Hepatocyte (in vitro differentiated cells): Measurements from ENCODE around the gene AKT2. TPM values are rescaled to one million over a fixed set of nuclear protein-coding genes. Genes with fewer than 3 reads are reported as not detected.
A peak's percentile ranks its signal among the peaks of the same experiment; 100 is the strongest.

Source experiments
- DNase-seq: peaks from one replicate; pipeline ENCODE4 v3.0.0-alpha.2; 2016; ENCODE audit warnings: low spot score
- H2AFZ ChIP-seq: fragments of 200-600 bp; sonication (generic); 2 replicates; pipeline ENCODE4 v1.6.0; 2016; ENCODE audit warnings: antibody characterized with exemption, mild to moderate bottlenecking
- H3K27ac ChIP-seq: fragments of 200-600 bp; sonication (generic); 2 replicates; pipeline ENCODE4 v1.5.1; 2016; ENCODE audit warnings: mild to moderate bottlenecking
- H3K27me3 ChIP-seq: fragments of 200-600 bp; sonication (generic); 2 replicates; pipeline ENCODE4 v1.6.1; 2016
- H3K36me3 ChIP-seq: fragments of 200-600 bp; sonication (generic); replicated peaks from 2 replicates; pipeline ENCODE4 v1.5.1; 2016; ENCODE audit warnings: low read depth; ENCODE audit not compliant: insufficient read depth
- H3K4me1 ChIP-seq: fragments of 200-600 bp; sonication (generic); 2 replicates; pipeline ENCODE4 v1.5.1; 2016; ENCODE audit warnings: mild to moderate bottlenecking, moderate library complexity; ENCODE audit not compliant: insufficient read depth
- H3K4me2 ChIP-seq: fragments of 200-600 bp; sonication (generic); 2 replicates; pipeline ENCODE4 v1.6.0; 2016
- H3K4me3 ChIP-seq: fragments of 200-600 bp; sonication (generic); 2 replicates; pipeline ENCODE4 v1.5.1; 2016; ENCODE audit warnings: mild to moderate bottlenecking
- H3K79me2 ChIP-seq: fragments of 200-600 bp; sonication (generic); 2 replicates; pipeline ENCODE4 v1.6.0; 2017; ENCODE audit warnings: mild to moderate bottlenecking
- H3K9me2 ChIP-seq: fragments of 200-600 bp; sonication (generic); replicated peaks from 2 replicates; pipeline ENCODE4 v1.6.0; 2017; ENCODE audit warnings: mild to moderate bottlenecking; ENCODE audit not compliant: insufficient read depth
- H3K9me3 ChIP-seq: fragments of 200-600 bp; sonication (generic); 2 replicates; pipeline ENCODE4 v1.5.1; 2016; ENCODE audit warnings: low read depth, mild to moderate bottlenecking
- H4K20me1 ChIP-seq: fragments of 200-600 bp; sonication (generic); 2 replicates; pipeline ENCODE4 v1.6.0; 2016; ENCODE audit warnings: mild to moderate bottlenecking; ENCODE audit not compliant: insufficient read depth, poor library complexity, severe bottlenecking
- EZH2 ChIP-seq: fragments of 200-600 bp; sonication (generic); IDR thresholded peaks from 2 replicates; pipeline ENCODE4 v1.6.1; 2016; ENCODE audit warnings: antibody characterized with exemption, mild to moderate bottlenecking, borderline replicate concordance
- EZH2phosphoT487 ChIP-seq: fragments of 200-600 bp; sonication (generic); IDR thresholded peaks from one replicate; pipeline ENCODE4 v1.6.1; 2018; ENCODE audit warnings: antibody characterized with exemption, mild to moderate bottlenecking, low read depth, moderate library complexity; ENCODE audit not compliant: unreplicated experiment, severe bottlenecking
- WGBS: methylation state at CpG from one replicate; pipeline ENCODE4 v1.1.6; 2016; ENCODE audit warnings: low lambda C conversion rate; ENCODE audit errors: missing lambda C conversion rate; 5-methylcytosine and 5-hydroxymethylcytosine counted together
- polyA plus RNA-seq: library from polyadenylated mRNA; unstranded; fragments of >200 nt; fragmentation: Nextera tagmentation; extraction: Ambion mirVana; gene quantifications from 2 replicates; pipeline ENCODE4 v1.2.1, GENCODE V29; 2016
- total RNA-seq: library from RNA; depleted of rRNA; stranded (reverse); fragments of >200 nt; gene quantifications from 2 replicates; pipeline ENCODE4 v1.2.3, GENCODE V29; 2014
- TF ChIP-seq, protein P1 (sequence below): fragments of 200-600 bp; sonication (generic); IDR thresholded peaks from 2 replicates; pipeline ENCODE4 v1.5.1; 2016; ENCODE audit warnings: antibody characterized with exemption, mild to moderate bottlenecking; ENCODE audit not compliant: poor library complexity

The AKT2 gene
- total and polyA plus RNA-seq, 2 experiments from 2014 or later, result 54.9 to 106 TPM

GRCh38 chr19:40294560-40294959, 9.4 kb upstream of the AKT2 start:
- 84% methylated on average over 6 of the region's 6 CpGs for WGBS
- no peak overlapping the region for H3K4me2 ChIP-seq

GRCh38 chr19:40286971-40287421, 1.9 kb upstream of the AKT2 start:
- H3K4me2 ChIP-seq, result no peak overlapping the region
- H3K36me3 ChIP-seq, result no peaks in the 10 kb centered on the region
- no peak for DNase-seq
- no peaks in the 10 kb centered on the region for H3K27me3 ChIP-seq
- H2AFZ ChIP-seq, result no peak overlapping the region
- H4K20me1 ChIP-seq, result no peaks in the 10 kb centered on the region
- H3K4me3 ChIP-seq, result no peak overlapping the region
- WGBS, result 88% methylated on average over 8 of the region's 8 CpGs
- TF ChIP-seq, protein P1, sequence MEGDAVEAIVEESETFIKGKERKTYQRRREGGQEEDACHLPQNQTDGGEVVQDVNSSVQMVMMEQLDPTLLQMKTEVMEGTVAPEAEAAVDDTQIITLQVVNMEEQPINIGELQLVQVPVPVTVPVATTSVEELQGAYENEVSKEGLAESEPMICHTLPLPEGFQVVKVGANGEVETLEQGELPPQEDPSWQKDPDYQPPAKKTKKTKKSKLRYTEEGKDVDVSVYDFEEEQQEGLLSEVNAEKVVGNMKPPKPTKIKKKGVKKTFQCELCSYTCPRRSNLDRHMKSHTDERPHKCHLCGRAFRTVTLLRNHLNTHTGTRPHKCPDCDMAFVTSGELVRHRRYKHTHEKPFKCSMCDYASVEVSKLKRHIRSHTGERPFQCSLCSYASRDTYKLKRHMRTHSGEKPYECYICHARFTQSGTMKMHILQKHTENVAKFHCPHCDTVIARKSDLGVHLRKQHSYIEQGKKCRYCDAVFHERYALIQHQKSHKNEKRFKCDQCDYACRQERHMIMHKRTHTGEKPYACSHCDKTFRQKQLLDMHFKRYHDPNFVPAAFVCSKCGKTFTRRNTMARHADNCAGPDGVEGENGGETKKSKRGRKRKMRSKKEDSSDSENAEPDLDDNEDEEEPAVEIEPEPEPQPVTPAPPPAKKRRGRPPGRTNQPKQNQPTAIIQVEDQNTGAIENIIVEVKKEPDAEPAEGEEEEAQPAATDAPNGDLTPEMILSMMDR, result no peak
- TF ChIP-seq EZH2phosphoT487 (no peak), EZH2 (no peak)
- H3K4me1 ChIP-seq, result peaks cover 19% of the 10 kb centered on the region
- no peaks in the 10 kb centered on the region for H3K9me3 ChIP-seq
- H3K79me2 ChIP-seq, result peaks cover 29% of the 10 kb centered on the region
- H3K27ac ChIP-seq, result peak overlapping the region; percentile 60
- no peaks in the 10 kb centered on the region for H3K9me2 ChIP-seq

More at GRCh38 chr19:40294560-40294959, 9.4 kb upstream of the AKT2 start:
- H3K36me3 ChIP-seq, result no peaks in the 10 kb centered on the region
- H4K20me1 ChIP-seq, result no peaks in the 10 kb centered on the region
- H3K79me2 ChIP-seq, result no peaks in the 10 kb centered on the region
- no peaks in the 10 kb centered on the region for H3K4me1 ChIP-seq
- H3K9me2 ChIP-seq, result no peaks in the 10 kb centered on the region
- H3K4me3 ChIP-seq, result no peak overlapping the region
- no peak overlapping the region for H3K27ac ChIP-seq
- H2AFZ ChIP-seq, result no peak overlapping the region
- no peak for DNase-seq
- no peaks in the 10 kb centered on the region for H3K9me3 ChIP-seq
- TF ChIP-seq EZH2 (no peak), EZH2phosphoT487 (no peak)
- TF ChIP-seq, protein P1, result no peak
- H3K27me3 ChIP-seq, result no peaks in the 10 kb centered on the region

GRCh38 chr19:40286235-40286970, 1.3 kb upstream of the AKT2 start:
- TF ChIP-seq, protein P1, result no peak
- no peak for TF ChIP-seq EZH2phosphoT487
- no peak for TF ChIP-seq EZH2
- Histone ChIP-seq H3K9me3 (no peaks in the 10 kb centered on the region), H3K4me2 (peak overlapping the region; percentile 72), H3K79me2 (peaks cover 35% of the 10 kb centered on the region), H4K20me1 (no peaks in the 10 kb centered on the region), H3K9me2 (no peaks in the 10 kb centered on the region), H2AFZ (peak overlapping the region; percentile 92), H3K36me3 (no peaks in the 10 kb centered on the region), H3K4me1 (peaks cover 22% of the 10 kb centered on the region), H3K27ac (peak overlapping the region; percentile 96), H3K4me3 (no peak overlapping the region), H3K27me3 (no peaks in the 10 kb centered on the region)
- WGBS, result 82% methylated on average over 16 of the region's 16 CpGs
- DNase-seq, result no peak
